Raji (cell line): Measurements from ENCODE around the gene CDC42BPA.

Experiments used
- POLR2A ChIP-seq: IDR thresholded peaks from 2 replicates; pipeline ENCODE4 v1.6.1; 2011; ENCODE audit warnings: low read depth, low read length, control low read depth; ENCODE audit not compliant: insufficient read depth

CDC42BPA gene

GRCh38 chr1:227253065-227253464 is 65.2 kb downstream of the CDC42BPA start:
- TF ChIP-seq POLR2A: no peak

GRCh38 chr1:227245613-227246320 is 72.5 kb downstream of the CDC42BPA start:
- TF ChIP-seq POLR2A: no peak

GRCh38 chr1:227244339-227245118 is 73.8 kb downstream of the CDC42BPA start:
- no peak for TF ChIP-seq POLR2A

GRCh38 chr1:227242811-227243682 is 75.2 kb downstream of the CDC42BPA start:
- TF ChIP-seq POLR2A: no peak

- TF ChIP-seq POLR2A: no peak
These were observed 77.3 kb downstream of the CDC42BPA start for GRCh38 chr1:227240983-227241382.

- TF ChIP-seq POLR2A: no peak
These were observed 83.3 kb downstream of the CDC42BPA start for GRCh38 chr1:227234998-227235405.

GRCh38 chr1:227228201-227228600 is 90.1 kb downstream of the CDC42BPA start:
- TF ChIP-seq POLR2A: no peak

GRCh38 chr1:227227761-227228160 is 90.5 kb downstream of the CDC42BPA start:
- no peak for TF ChIP-seq POLR2A

- TF ChIP-seq POLR2A: no peak
These were observed 92.5 kb downstream of the CDC42BPA start for GRCh38 chr1:227225715-227226346.

- TF ChIP-seq POLR2A: no peak
These were observed 95.0 kb downstream of the CDC42BPA start for GRCh38 chr1:227223171-227223806.

- no peak for TF ChIP-seq POLR2A
These were observed 98.5 kb downstream of the CDC42BPA start for GRCh38 chr1:227219715-227220292.

- TF ChIP-seq POLR2A: no peak
These were observed 99.3 kb downstream of the CDC42BPA start for GRCh38 chr1:227218870-227219573.

GRCh38 chr1:227215863-227216510 is 102.3 kb downstream of the CDC42BPA start:
- no peak for TF ChIP-seq POLR2A

- no peak for TF ChIP-seq POLR2A
These were observed 104.1 kb downstream of the CDC42BPA start for GRCh38 chr1:227214207-227214606.

- TF ChIP-seq POLR2A: no peak
These were observed 104.9 kb downstream of the CDC42BPA start for GRCh38 chr1:227213426-227213825.
